Measurements from ENCODE around the gene LRRN4CL. TPM values are rescaled to one million over a fixed set of nuclear protein-coding genes. Genes with fewer than 3 reads are reported as not detected.
"Not testable (repeated sequence)": the region's sequence is repeated elsewhere in the genome, so short reads cannot be mapped to it uniquely, and the experiment has no call there.

The LRRN4CL gene
- total and polyA plus RNA-seq, 7 donors = 1.8 to 4.8 (median 3.0) TPM

GRCh38 chr11:62694455-62695167 is 5.3 kb upstream of the LRRN4CL start:
- peak overlapping the region; percentile 79 for H3K27ac ChIP-seq
- DNase-seq = peak; percentile 86 to 93
- no peaks in the 10 kb centered on the region for H3K9me3 ChIP-seq
- peak; percentile 87 for TF ChIP-seq CTCF (IDR thresholded peaks at IDR 0.05)
- peaks cover 0 to 45% of the 10 kb centered on the region in 2 donors for H3K36me3 ChIP-seq (ENCODE audit: insufficient read depth in 1 of 2, low read depth in 1 of 2)
- intact Hi-C loops (cut with DNase I) = loop anchor here (2.0 to 10.0 kb wide), 4 partner anchors 14 to 300 kb away; partner anchors contain the start of gene TUT1 (in 1 of the 2)
- peak; percentile 95 to 97 (median 96) for ATAC-seq
- H3K4me1 ChIP-seq = peaks cover 10% of the 10 kb centered on the region
- no peak overlapping the region for H3K4me3 ChIP-seq
- WGBS, 3 donors = 28 to 35% (median 30%) methylated on average over 14 of the region's 14 CpGs
- H3K27me3 ChIP-seq (ENCODE audit: insufficient read depth in 3 of 3, low read length in 2 of 3) = no peaks in the 10 kb centered on the region

- Histone ChIP-seq H3K36me3 (ENCODE audit: insufficient read depth in 1 of 2, low read depth in 1 of 2) (peaks cover 0 to 45% of the 10 kb centered on the region in 2 donors), H3K4me1 (peaks cover 10% of the 10 kb centered on the region), H3K27ac (peak overlapping the region; percentile 79)
- WGBS, 3 donors = 72 to 95% (median 81%) methylated on average over 3 to 4 of the region's 4 CpGs
- not testable (repeated sequence) for H3K4me3 ChIP-seq; H3K27me3 ChIP-seq (ENCODE audit: insufficient read depth in 3 of 3, low read length in 2 of 3); ATAC-seq; DNase-seq; H3K9me3 ChIP-seq
- intact Hi-C loops (cut with DNase I) = loop anchor here (2.0 to 10.0 kb wide), 4 partner anchors 13 to 299 kb away; partner anchors contain the start of gene TUT1 (in 1 of the 2)
These were observed 4.3 kb upstream of the LRRN4CL start for GRCh38 chr11:62693624-62694023.

GRCh38 chr11:62688491-62688890 is 839 bp downstream of the LRRN4CL start:
- Histone ChIP-seq H3K36me3 (ENCODE audit: insufficient read depth in 1 of 2, low read depth in 1 of 2) (peaks cover 0 to 38% of the 10 kb centered on the region in 2 donors), H3K9me3 (no peaks in the 10 kb centered on the region), H3K4me1 (no peaks in the 10 kb centered on the region), H3K27ac (no peak overlapping the region), H3K4me3 (peak overlapping the region; percentile 43), H3K27me3 (ENCODE audit: insufficient read depth in 3 of 3, low read length in 2 of 3) (no peaks in the 10 kb centered on the region)
- 22 to 29% (median 25%) methylated on average over 1 of the region's 1 CpG for WGBS, 3 donors
- ATAC-seq = peak in 1 of 4 donors; percentile 15
- DNase-seq = no peak
- intact Hi-C loops (cut with DNase I) = no loop called here
- no peak for TF ChIP-seq CTCF (IDR thresholded peaks at IDR 0.05)

- WGBS, 3 donors = 48 to 61% (median 51%) methylated on average over 68 to 74 of the region's 74 CpGs
- Histone ChIP-seq H3K9me3 (no peaks in the 10 kb centered on the region), H3K27ac (no peak overlapping the region), H3K4me3 (peak overlapping the region; percentile 43), H3K4me1 (no peaks in the 10 kb centered on the region), H3K36me3 (ENCODE audit: insufficient read depth in 1 of 2, low read depth in 1 of 2) (peaks cover 0 to 31% of the 10 kb centered on the region in 2 donors), H3K27me3 (ENCODE audit: insufficient read depth in 3 of 3, low read length in 2 of 3) (no peaks in the 10 kb centered on the region)
- TF ChIP-seq CTCF (IDR thresholded peaks at IDR 0.05) = no peak
- ATAC-seq (peak in 3 of 4 donors; percentile 12 to 26 (median 13)), DNase-seq (peak in 1 of 2 donors; percentile 27)
- intact Hi-C loops (cut with DNase I) = no loop called here
These were observed 1.6 kb downstream of the LRRN4CL start for GRCh38 chr11:62687508-62688396.

- TF ChIP-seq CTCF (IDR thresholded peaks at IDR 0.05) = no peak
- Histone ChIP-seq H3K27ac (no peak overlapping the region), H3K9me3 (no peaks in the 10 kb centered on the region), H3K4me1 (peaks cover 20% of the 10 kb centered on the region), H3K36me3 (ENCODE audit: insufficient read depth in 1 of 2, low read depth in 1 of 2) (peaks cover 0 to 7% of the 10 kb centered on the region in 2 donors), H3K27me3 (ENCODE audit: insufficient read depth in 3 of 3, low read length in 2 of 3) (no peaks in the 10 kb centered on the region), H3K4me3 (no peak overlapping the region)
- ATAC-seq (no peak), DNase-seq (no peak)
- 88 to 92% (median 89%) methylated on average over 7 of the region's 7 CpGs for WGBS, 3 donors
- intact Hi-C loops (cut with DNase I) = no loop called here
These were observed 6.8 kb downstream of the LRRN4CL start for GRCh38 chr11:62682518-62682917.
